Cardiac muscle cell (in vitro differentiated cells and primary cell): ENCODE data around the gene MACROH2A1. TPM values are rescaled to one million over a fixed set of nuclear protein-coding genes. Genes with fewer than 3 reads are reported as not detected.

ENCODE experiments used
- DNase-seq, 2 donors: peaks; one replicate each; pipeline versions ENCODE4 v3.0.0 to v3.0.0-alpha.2; 2010 to 2017; ENCODE audit warnings: low read depth in 1 of 2, low spot score in 1 of 2
- H3K27ac ChIP-seq: fragments of 200-600 bp; sonication (generic); 2 replicates; pipeline ENCODE4 v1.5.1; 2016
- H3K27me3 ChIP-seq: fragments of 200-600 bp; sonication (generic); 2 replicates; pipeline ENCODE4 v1.6.0; 2016; ENCODE audit warnings: control low read depth
- H3K36me3 ChIP-seq: fragments of 200-600 bp; sonication (generic); 2 replicates; pipeline ENCODE4 v1.5.1; 2016; ENCODE audit warnings: control low read depth
- H3K4me1 ChIP-seq: fragments of 200-600 bp; sonication (generic); 2 replicates; pipeline ENCODE4 v1.8.1; 2017; ENCODE audit warnings: low read depth, mild to moderate bottlenecking, mixed run types
- H3K4me3 ChIP-seq: fragments of 200-600 bp; sonication (generic); 2 replicates; pipeline ENCODE4 v1.5.1; 2016; ENCODE audit warnings: mild to moderate bottlenecking
- H3K9me3 ChIP-seq: fragments of 200-600 bp; sonication (generic); 2 replicates; pipeline ENCODE4 v1.5.1; 2017; ENCODE audit warnings: low read depth, mild to moderate bottlenecking, control low read depth
- polyA plus RNA-seq: library from polyadenylated mRNA; unstranded; fragments of >200 nt; fragmentation: Nextera tagmentation; extraction: Ambion mirVana; gene quantifications from 2 replicates; pipeline ENCODE4 v1.2.1, GENCODE V29; 2016
- total RNA-seq: library from RNA; depleted of rRNA; stranded (reverse); fragments of >200 nt; gene quantifications from 2 replicates; pipeline ENCODE4 v1.2.3, GENCODE V29; 2016
- TF ChIP-seq, protein P1 (sequence below): IDR thresholded peaks from 2 replicates; pipeline ENCODE4 v1.5.1; 2012; ENCODE audit warnings: low read depth, mild to moderate bottlenecking, low read length

Gene MACROH2A1
- total and polyA plus RNA-seq, 2 experiments from 2014 or later, result 386 to 644 TPM

DNA sequence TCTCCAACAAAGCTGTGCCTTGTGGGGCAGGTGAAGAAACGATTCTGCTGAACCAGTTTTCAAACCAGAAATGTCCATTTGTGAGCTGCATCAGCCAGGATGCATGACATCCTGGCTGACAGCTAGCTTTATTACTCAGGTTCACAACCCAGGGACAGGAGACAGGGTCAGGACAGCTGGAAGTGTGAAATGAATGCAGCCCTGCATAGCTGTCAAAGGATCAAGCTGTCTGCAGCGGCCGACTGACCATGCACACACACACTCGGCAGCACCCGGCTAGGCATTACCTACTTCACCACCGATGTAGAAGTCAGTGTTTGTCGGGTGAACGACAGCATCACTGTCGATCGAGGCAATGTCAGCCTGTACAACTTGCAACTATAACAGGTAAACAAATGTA, 48.5 kb downstream of the MACROH2A1 start:
- Histone ChIP-seq H3K36me3 (peaks cover 37% of the 10 kb centered on the region), H3K27me3 (no peaks in the 10 kb centered on the region), H3K9me3 (no peaks in the 10 kb centered on the region), H3K4me3 (no peak overlapping the region), H3K27ac (no peak overlapping the region), H3K4me1 (no peaks in the 10 kb centered on the region)
- DNase-seq, result no peak
- TF ChIP-seq, protein P1, sequence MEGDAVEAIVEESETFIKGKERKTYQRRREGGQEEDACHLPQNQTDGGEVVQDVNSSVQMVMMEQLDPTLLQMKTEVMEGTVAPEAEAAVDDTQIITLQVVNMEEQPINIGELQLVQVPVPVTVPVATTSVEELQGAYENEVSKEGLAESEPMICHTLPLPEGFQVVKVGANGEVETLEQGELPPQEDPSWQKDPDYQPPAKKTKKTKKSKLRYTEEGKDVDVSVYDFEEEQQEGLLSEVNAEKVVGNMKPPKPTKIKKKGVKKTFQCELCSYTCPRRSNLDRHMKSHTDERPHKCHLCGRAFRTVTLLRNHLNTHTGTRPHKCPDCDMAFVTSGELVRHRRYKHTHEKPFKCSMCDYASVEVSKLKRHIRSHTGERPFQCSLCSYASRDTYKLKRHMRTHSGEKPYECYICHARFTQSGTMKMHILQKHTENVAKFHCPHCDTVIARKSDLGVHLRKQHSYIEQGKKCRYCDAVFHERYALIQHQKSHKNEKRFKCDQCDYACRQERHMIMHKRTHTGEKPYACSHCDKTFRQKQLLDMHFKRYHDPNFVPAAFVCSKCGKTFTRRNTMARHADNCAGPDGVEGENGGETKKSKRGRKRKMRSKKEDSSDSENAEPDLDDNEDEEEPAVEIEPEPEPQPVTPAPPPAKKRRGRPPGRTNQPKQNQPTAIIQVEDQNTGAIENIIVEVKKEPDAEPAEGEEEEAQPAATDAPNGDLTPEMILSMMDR, result no peak

DNA sequence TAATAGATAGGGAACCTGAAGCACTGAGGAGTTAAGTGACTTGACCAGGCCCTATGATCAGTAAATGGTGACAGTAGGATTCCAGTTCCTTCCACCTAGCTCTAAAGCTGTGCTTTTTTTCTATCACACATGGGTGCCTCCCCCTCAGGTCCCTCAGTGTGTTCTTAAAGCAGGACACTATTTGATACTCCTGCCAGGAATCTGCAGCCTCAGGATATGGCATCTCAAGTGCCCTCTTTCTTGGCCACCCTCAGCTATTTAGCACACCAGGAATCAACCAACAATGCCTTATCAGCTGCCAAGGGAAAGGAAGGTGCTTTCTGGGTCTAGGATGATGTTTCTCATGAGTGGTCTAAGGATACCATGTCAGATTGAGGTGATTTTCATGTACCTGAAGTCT, 49.1 kb downstream of the MACROH2A1 start:
- Histone ChIP-seq H3K27me3 (no peaks in the 10 kb centered on the region), H3K9me3 (no peaks in the 10 kb centered on the region), H3K4me3 (no peak overlapping the region), H3K36me3 (peaks cover 34% of the 10 kb centered on the region), H3K4me1 (no peaks in the 10 kb centered on the region), H3K27ac (no peak overlapping the region)
- TF ChIP-seq, protein P1, result no peak
- no peak for DNase-seq

DNA sequence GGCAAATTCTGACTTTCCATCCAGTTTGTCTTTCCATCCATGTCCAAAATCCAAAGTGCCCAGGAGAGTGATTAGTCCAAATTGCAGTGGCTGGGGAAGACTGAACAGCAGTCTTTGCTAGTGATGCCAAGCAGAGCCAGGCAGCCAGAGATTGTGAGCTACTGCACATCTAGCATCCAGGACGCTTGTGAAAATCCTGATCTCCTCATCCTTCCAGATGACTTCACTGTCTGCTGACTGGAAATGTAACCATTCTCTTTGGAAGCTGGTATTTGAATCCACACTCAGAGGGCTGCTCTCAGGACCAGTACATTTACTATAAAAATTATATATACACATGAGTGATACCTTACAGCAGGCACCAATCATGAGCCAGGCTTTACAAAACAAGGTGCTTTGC, 49.6 kb downstream of the MACROH2A1 start:
- no peak for DNase-seq
- Histone ChIP-seq H3K4me3 (no peak overlapping the region), H3K27ac (no peak overlapping the region), H3K9me3 (no peaks in the 10 kb centered on the region), H3K27me3 (no peaks in the 10 kb centered on the region), H3K4me1 (no peaks in the 10 kb centered on the region), H3K36me3 (peaks cover 33% of the 10 kb centered on the region)
- TF ChIP-seq, protein P1, result no peak

DNA sequence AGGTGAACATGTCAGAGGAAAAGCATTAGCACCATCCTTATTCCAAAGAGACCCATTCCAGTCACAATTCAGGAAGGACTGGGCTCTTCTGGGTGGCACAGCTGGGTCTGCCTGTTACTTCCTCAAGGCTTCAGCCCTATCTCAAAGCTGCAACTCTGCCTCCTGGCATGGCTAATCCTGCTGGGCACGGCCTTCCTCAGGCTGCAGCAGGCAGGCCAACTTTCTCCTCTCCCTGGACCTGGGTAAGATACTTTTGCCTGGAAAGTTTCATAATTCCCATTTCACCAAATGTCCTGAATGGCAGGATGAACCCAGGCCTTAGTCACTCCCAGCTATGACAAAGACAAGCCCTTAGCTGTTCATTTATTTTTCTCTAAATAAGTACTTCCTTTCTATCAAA, 50.1 kb downstream of the MACROH2A1 start:
- Histone ChIP-seq H3K27me3 (no peaks in the 10 kb centered on the region), H3K27ac (no peak overlapping the region), H3K4me3 (no peak overlapping the region), H3K36me3 (peaks cover 33% of the 10 kb centered on the region), H3K4me1 (no peaks in the 10 kb centered on the region), H3K9me3 (no peaks in the 10 kb centered on the region)
- no peak for DNase-seq
- TF ChIP-seq, protein P1, result no peak

DNA sequence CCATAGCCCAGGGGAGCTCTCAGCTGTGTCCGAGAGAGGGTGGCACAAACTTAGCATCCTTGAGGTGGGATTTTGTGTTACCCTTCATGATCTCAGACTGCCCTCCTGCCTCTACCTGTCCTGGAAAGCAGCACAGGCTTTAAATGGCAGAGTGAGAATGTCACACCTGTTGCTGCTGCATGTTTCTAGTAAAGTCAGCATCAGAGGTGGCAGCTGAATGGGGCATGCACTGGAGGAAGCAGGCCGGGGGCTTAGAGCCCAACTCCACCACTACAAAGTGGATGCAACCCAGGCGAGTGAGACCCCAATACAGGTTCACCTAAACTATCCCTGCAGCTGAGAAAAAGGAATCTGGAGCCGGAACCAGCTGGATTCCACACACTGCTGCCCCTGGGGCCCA, 51.6 kb downstream of the MACROH2A1 start:
- TF ChIP-seq, protein P1, result no peak
- no peaks in the 10 kb centered on the region for H3K4me1 ChIP-seq
- H3K36me3 ChIP-seq, result peaks cover 48% of the 10 kb centered on the region
- H3K27ac ChIP-seq, result no peak overlapping the region
- no peak for DNase-seq
- H3K27me3 ChIP-seq, result no peaks in the 10 kb centered on the region
- H3K9me3 ChIP-seq, result no peaks in the 10 kb centered on the region
- no peak overlapping the region for H3K4me3 ChIP-seq
